Stomach (tissue), 4 donors: ENCODE results near the gene MRPL34.

Experiments
- POLR2A ChIP-seq, 4 donors: fragments of 450-650 bp; IDR thresholded peaks; one replicate each; pipeline ENCODE4 v1.6.1; 2016; ENCODE audit warnings: antibody characterized with exemption in 4 of 4, control low read depth in 2 of 4, mild to moderate bottlenecking in 1 of 4, moderate library complexity in 1 of 4
- TF ChIP-seq, protein P1 (sequence below), 7 experiments: fragments of 450-650 bp in 4 of 7; fragments of 200-600 bp in 3 of 7; sonication (generic) in 3 of 7; IDR thresholded peaks; one replicate each; pipeline ENCODE4 v1.5.1; 2016 to 2019; ENCODE audit warnings: antibody characterized with exemption in 7 of 7, control low read depth in 2 of 7, mild to moderate bottlenecking in 1 of 7

DNA sequence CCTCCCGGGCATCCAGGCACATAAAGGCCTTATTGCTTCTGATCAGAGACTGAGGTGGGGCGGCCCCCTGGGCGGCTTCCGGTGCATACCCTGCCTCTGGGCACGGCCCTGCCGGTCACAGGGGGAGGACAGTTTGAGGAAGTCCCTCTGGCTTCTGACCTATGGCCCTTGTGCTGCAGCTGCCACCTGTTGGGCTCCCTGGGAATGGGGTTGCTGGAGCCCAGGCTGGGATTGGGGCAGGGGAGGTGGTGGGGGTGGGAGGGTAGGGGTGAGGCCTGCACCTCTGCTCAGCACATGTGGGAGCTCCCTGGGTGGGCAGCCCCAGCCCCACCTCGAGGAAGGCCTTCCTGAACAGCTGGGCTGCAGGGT lies 18.3 kb downstream of the MRPL34 start:
- TF ChIP-seq, protein P1, sequence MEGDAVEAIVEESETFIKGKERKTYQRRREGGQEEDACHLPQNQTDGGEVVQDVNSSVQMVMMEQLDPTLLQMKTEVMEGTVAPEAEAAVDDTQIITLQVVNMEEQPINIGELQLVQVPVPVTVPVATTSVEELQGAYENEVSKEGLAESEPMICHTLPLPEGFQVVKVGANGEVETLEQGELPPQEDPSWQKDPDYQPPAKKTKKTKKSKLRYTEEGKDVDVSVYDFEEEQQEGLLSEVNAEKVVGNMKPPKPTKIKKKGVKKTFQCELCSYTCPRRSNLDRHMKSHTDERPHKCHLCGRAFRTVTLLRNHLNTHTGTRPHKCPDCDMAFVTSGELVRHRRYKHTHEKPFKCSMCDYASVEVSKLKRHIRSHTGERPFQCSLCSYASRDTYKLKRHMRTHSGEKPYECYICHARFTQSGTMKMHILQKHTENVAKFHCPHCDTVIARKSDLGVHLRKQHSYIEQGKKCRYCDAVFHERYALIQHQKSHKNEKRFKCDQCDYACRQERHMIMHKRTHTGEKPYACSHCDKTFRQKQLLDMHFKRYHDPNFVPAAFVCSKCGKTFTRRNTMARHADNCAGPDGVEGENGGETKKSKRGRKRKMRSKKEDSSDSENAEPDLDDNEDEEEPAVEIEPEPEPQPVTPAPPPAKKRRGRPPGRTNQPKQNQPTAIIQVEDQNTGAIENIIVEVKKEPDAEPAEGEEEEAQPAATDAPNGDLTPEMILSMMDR (IDR thresholded peaks at IDR 0.05): no peak
- TF ChIP-seq POLR2A (IDR thresholded peaks at IDR 0.05): no peak
